ENCODE measurements around the gene MEG3. TPM values are rescaled to one million over a fixed set of nuclear protein-coding genes. Genes with fewer than 3 reads are reported as not detected.

The MEG3 gene
- total RNA-seq, 1 donor from 2014 or later, result not detected

- no peaks in the 10 kb centered on the region for H3K4me1 Mint-ChIP-seq (ENCODE audit: low read depth)
- peak; percentile 52 for DNase-seq (ENCODE audit: low spot score)
- H3K27ac Mint-ChIP-seq (ENCODE audit: unreplicated experiment), result no peak overlapping the region
- no peaks in the 10 kb centered on the region for H3K36me3 Mint-ChIP-seq (ENCODE audit: low read depth)
- no peak for TF ChIP-seq CTCF (IDR thresholded peaks at IDR 0.05)
- H3K4me3 Mint-ChIP-seq (ENCODE audit: unreplicated experiment), result no peak overlapping the region
- H3K9me3 Mint-ChIP-seq (ENCODE audit: low read depth), result no peaks in the 10 kb centered on the region
- H3K27me3 Mint-ChIP-seq (ENCODE audit: low read depth), result peaks cover 9% of the 10 kb centered on the region
These were observed 43.2 kb upstream of the MEG3 start for GRCh38 chr14:100782516-100783320.

- Mint-ChIP-seq H3K36me3 (ENCODE audit: low read depth) (no peaks in the 10 kb centered on the region), H3K27me3 (ENCODE audit: low read depth) (peaks cover 9% of the 10 kb centered on the region), H3K4me3 (ENCODE audit: unreplicated experiment) (no peak overlapping the region), H3K27ac (ENCODE audit: unreplicated experiment) (no peak overlapping the region), H3K4me1 (ENCODE audit: low read depth) (no peaks in the 10 kb centered on the region), H3K9me3 (ENCODE audit: low read depth) (no peaks in the 10 kb centered on the region)
- DNase-seq (ENCODE audit: low spot score), result peak; percentile 81
- TF ChIP-seq CTCF (IDR thresholded peaks at IDR 0.05), result no peak
These were observed 42.1 kb upstream of the MEG3 start for GRCh38 chr14:100783630-100784370.

- Mint-ChIP-seq H3K36me3 (ENCODE audit: low read depth) (no peaks in the 10 kb centered on the region), H3K27me3 (ENCODE audit: low read depth) (peaks cover 9% of the 10 kb centered on the region), H3K4me3 (ENCODE audit: unreplicated experiment) (no peak overlapping the region), H3K4me1 (ENCODE audit: low read depth) (no peaks in the 10 kb centered on the region), H3K27ac (ENCODE audit: unreplicated experiment) (no peak overlapping the region), H3K9me3 (ENCODE audit: low read depth) (no peaks in the 10 kb centered on the region)
- TF ChIP-seq CTCF (IDR thresholded peaks at IDR 0.05), result no peak
- DNase-seq (ENCODE audit: low spot score), result peak; percentile 61
These were observed 41.2 kb upstream of the MEG3 start for GRCh38 chr14:100784523-100785337.

- H3K27ac Mint-ChIP-seq (ENCODE audit: unreplicated experiment), result no peak overlapping the region
- no peak for DNase-seq (ENCODE audit: low spot score)
- H3K9me3 Mint-ChIP-seq (ENCODE audit: low read depth), result no peaks in the 10 kb centered on the region
- no peaks in the 10 kb centered on the region for H3K36me3 Mint-ChIP-seq (ENCODE audit: low read depth)
- TF ChIP-seq CTCF (IDR thresholded peaks at IDR 0.05), result no peak
- H3K27me3 Mint-ChIP-seq (ENCODE audit: low read depth), result peaks cover 9% of the 10 kb centered on the region
- no peaks in the 10 kb centered on the region for H3K4me1 Mint-ChIP-seq (ENCODE audit: low read depth)
- H3K4me3 Mint-ChIP-seq (ENCODE audit: unreplicated experiment), result no peak overlapping the region
These were observed 40.6 kb upstream of the MEG3 start for GRCh38 chr14:100785338-100785615.

GRCh38 chr14:100785626-100786025 lies 40.3 kb upstream of the MEG3 start:
- peak; percentile 56 for DNase-seq (ENCODE audit: low spot score)
- H3K9me3 Mint-ChIP-seq (ENCODE audit: low read depth), result no peaks in the 10 kb centered on the region
- no peak for TF ChIP-seq CTCF (IDR thresholded peaks at IDR 0.05)
- no peaks in the 10 kb centered on the region for H3K4me1 Mint-ChIP-seq (ENCODE audit: low read depth)
- no peak overlapping the region for H3K27ac Mint-ChIP-seq (ENCODE audit: unreplicated experiment)
- H3K4me3 Mint-ChIP-seq (ENCODE audit: unreplicated experiment), result no peak overlapping the region
- peaks cover 9% of the 10 kb centered on the region for H3K27me3 Mint-ChIP-seq (ENCODE audit: low read depth)
- H3K36me3 Mint-ChIP-seq (ENCODE audit: low read depth), result no peaks in the 10 kb centered on the region

All from chondrocyte (in vitro differentiated cells).